ENCODE measurements around the gene PTMS.

The PTMS gene

DNA sequence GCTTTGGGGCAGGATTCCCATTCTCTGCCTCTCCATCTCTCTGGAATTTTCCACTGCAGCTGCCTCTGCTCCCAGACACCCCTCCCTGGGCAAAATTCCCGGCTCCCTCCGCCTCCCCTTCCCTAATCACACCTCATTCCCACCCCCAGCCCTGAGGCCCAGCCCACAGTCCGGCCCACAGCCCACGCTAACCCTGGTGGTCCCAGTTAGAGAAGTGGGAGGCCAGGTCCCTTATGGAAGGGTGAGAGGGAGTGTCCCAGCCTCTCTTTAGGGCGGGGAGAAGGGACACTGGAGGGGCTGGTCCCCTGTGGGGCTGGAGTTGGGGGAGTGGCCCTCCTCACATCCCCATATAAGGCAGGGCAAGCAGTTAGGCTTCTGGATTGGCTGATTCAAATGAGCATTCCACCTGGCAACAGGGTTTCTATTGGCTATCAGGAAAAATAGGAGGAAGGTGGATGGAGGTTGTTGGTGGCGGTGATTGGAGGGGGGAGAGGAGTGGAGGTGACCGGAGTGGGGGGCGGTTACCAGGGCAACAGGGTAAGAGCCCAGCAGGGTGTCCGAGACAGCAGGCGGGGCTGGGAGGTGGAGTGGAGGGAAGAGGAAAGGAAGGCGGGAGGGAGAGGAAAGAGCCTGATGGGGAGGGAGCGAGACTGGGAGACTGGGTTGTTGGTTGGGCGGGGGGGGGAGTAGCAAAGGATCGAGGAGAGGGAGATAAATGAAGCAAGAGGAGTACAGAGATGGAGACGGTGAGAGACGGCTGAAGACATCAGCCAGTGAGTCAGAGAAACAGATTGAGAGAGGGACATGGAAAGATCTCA lies 1.9 kb upstream of the PTMS start (continued):
- TF ChIP-seq ZNF398 (tag by site-specific recombination; IDR thresholded peaks at IDR 0.05) (peak; percentile 99), ZNF624 (tag by site-specific recombination; IDR thresholded peaks at IDR 0.05) (no peak), PRDM6 (tag by site-specific recombination; IDR thresholded peaks at IDR 0.05) (no peak), ZBTB48 (tag by site-specific recombination; IDR thresholded peaks at IDR 0.05) (peak; percentile 93), ZBTB10 (tag by site-specific recombination; IDR thresholded peaks at IDR 0.05) (peak; percentile 97), YY1 (tag by site-specific recombination; IDR thresholded peaks at IDR 0.05) (no peak), ZNF280D (tag by site-specific recombination; IDR thresholded peaks at IDR 0.05) (no peak), AEBP2 (tag by site-specific recombination; IDR thresholded peaks at IDR 0.05; ENCODE audit: borderline replicate concordance) (no peak), ZNF777 (tag by site-specific recombination; IDR thresholded peaks at IDR 0.05; ENCODE audit: borderline replicate concordance) (no peak), ZNF266 (tag by site-specific recombination; IDR thresholded peaks at IDR 0.05; ENCODE audit: low read depth) (no peak), MZF1 (tag by site-specific recombination; IDR thresholded peaks at IDR 0.05; ENCODE audit: borderline replicate concordance) (no peak), ZNF140 (tag by site-specific recombination; IDR thresholded peaks at IDR 0.05) (no peak), ZNF544 (tag by site-specific recombination; IDR thresholded peaks at IDR 0.05) (no peak), ZNF311 (tag by site-specific recombination; IDR thresholded peaks at IDR 0.05; ENCODE audit: borderline replicate concordance) (no peak), ZNF514 (tag by site-specific recombination; IDR thresholded peaks at IDR 0.05) (no peak), ZNF658 (tag by site-specific recombination; IDR thresholded peaks at IDR 0.05) (no peak), BCL11B (tag by site-specific recombination; IDR thresholded peaks at IDR 0.05; ENCODE audit: low read depth) (no peak), ZNF175 (tag by site-specific recombination; IDR thresholded peaks at IDR 0.05) (no peak)
- TF ChIP-seq, protein P1, sequence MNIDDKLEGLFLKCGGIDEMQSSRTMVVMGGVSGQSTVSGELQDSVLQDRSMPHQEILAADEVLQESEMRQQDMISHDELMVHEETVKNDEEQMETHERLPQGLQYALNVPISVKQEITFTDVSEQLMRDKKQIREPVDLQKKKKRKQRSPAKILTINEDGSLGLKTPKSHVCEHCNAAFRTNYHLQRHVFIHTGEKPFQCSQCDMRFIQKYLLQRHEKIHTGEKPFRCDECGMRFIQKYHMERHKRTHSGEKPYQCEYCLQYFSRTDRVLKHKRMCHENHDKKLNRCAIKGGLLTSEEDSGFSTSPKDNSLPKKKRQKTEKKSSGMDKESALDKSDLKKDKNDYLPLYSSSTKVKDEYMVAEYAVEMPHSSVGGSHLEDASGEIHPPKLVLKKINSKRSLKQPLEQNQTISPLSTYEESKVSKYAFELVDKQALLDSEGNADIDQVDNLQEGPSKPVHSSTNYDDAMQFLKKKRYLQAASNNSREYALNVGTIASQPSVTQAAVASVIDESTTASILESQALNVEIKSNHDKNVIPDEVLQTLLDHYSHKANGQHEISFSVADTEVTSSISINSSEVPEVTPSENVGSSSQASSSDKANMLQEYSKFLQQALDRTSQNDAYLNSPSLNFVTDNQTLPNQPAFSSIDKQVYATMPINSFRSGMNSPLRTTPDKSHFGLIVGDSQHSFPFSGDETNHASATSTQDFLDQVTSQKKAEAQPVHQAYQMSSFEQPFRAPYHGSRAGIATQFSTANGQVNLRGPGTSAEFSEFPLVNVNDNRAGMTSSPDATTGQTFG (tag by site-specific recombination; IDR thresholded peaks at IDR 0.05; ENCODE audit: borderline replicate concordance) = no peak
